Small intestine (tissue), 7 donors: ENCODE data around the gene DIO3. TPM values are rescaled to one million over a fixed set of nuclear protein-coding genes. Genes with fewer than 3 reads are reported as not detected.
A peak's percentile ranks its signal among the peaks of the same experiment; 100 is the strongest.
"Not testable (repeated sequence)": the region's sequence is repeated elsewhere in the genome, so short reads cannot be mapped to it uniquely, and the experiment has no call there.

Experiments
- DNase-seq, 2 donors: peaks; one replicate each; pipeline versions ENCODE4 v3.0.0 to v3.0.0-alpha.2; 2013
- FAIRE-seq: peaks from 2 replicates; lab custom pipeline; 2012; peaks lifted over from hg19 to GRCh38; lab: Jason Lieb, UNC
- H3K27ac ChIP-seq, 3 donors: one replicate each; pipeline ENCODE4 v1.5.1; 2013; ENCODE audit warnings: low read length in 2 of 3, mild to moderate bottlenecking in 2 of 3, control low read depth in 1 of 3, inconsistent platforms in 1 of 3, low read depth in 1 of 3, moderate library complexity in 1 of 3
- H3K27me3 ChIP-seq, 3 donors: one replicate each; pipeline ENCODE4 v1.6.1; 2013; ENCODE audit warnings: low read length in 3 of 3, inconsistent platforms in 1 of 3; ENCODE audit not compliant: control insufficient read depth in 3 of 3, insufficient read depth in 3 of 3
- H3K36me3 ChIP-seq, 3 donors: one replicate each; pipeline ENCODE4 v1.6.1; 2013; ENCODE audit warnings: low read length in 3 of 3, inconsistent platforms in 1 of 3, low read depth in 1 of 3, mild to moderate bottlenecking in 1 of 3, moderate library complexity in 1 of 3; ENCODE audit not compliant: control insufficient read depth in 3 of 3, insufficient read depth in 2 of 3
- H3K4me1 ChIP-seq, 3 donors: one replicate each; pipeline ENCODE4 v1.6.1; 2013; ENCODE audit warnings: low read length in 2 of 3, inconsistent platforms in 1 of 3, low read depth in 1 of 3, mild to moderate bottlenecking in 1 of 3, moderate library complexity in 1 of 3; ENCODE audit not compliant: control insufficient read depth in 3 of 3, insufficient read depth in 2 of 3
- H3K4me3 ChIP-seq, 3 donors: one replicate each; pipeline ENCODE4 v1.5.1; 2013; ENCODE audit warnings: low read length in 3 of 3, control low read depth in 1 of 3, inconsistent platforms in 1 of 3, low read depth in 1 of 3, mild to moderate bottlenecking in 1 of 3, moderate library complexity in 1 of 3
- H3K9me3 ChIP-seq, 2 donors: one replicate each; pipeline ENCODE4 v1.6.1; 2013; ENCODE audit warnings: low read depth in 1 of 2, low read length in 1 of 2; ENCODE audit not compliant: control insufficient read depth in 2 of 2, insufficient read depth in 1 of 2
- WGBS, 3 donors: extraction: QIAGEN DNeasy Blood & Tissue Kit; methylation state at CpG; one replicate each; pipeline ENCODE4 v1.1.7; 2013; 5-methylcytosine and 5-hydroxymethylcytosine counted together
- polyA plus RNA-seq, 4 donors: library from polyadenylated mRNA; stranded (reverse) in 3 of 4; unstranded in 1 of 4; fragments of 200-250 nt in 3 of 4; fragments of 120-200 nt in 1 of 4; gene quantifications; one replicate each; pipeline versions ENCODE4 v1.2.1 to v1.2.3, GENCODE V29; 2013
- donor health status: healthy with polysubstance abuse.
- donor health status: control.
- donor health status: control.
- donor health status: Bipolar disorder and iron deficiency.
- donor health status: healthy.

The DIO3 gene
- polyA plus RNA-seq, 4 donors = 2.0 to 16.6 TPM; not detected in 2

- H3K9me3 ChIP-seq = peaks cover 0 to 15% of the 10 kb centered on the region in 2 donors
- 3 to 9% (median 5%) methylated on average over 12 to 13 of the region's 13 CpGs for WGBS, 3 donors
- no peak for FAIRE-seq
- peaks cover 43 to 74% (median 61%) of the 10 kb centered on the region in 3 donors for H3K27me3 ChIP-seq
- peaks cover 0 to 7% (median 0%) of the 10 kb centered on the region in 3 donors for H3K36me3 ChIP-seq
- DNase-seq = no peak
- no peak overlapping the region for H3K27ac ChIP-seq
- H3K4me3 ChIP-seq = no peak overlapping the region
- H3K4me1 ChIP-seq = no peaks in the 10 kb centered on the region
Observed at GRCh38 chr14:101563352-101563653, 2.0 kb downstream of the DIO3 start.

- Histone ChIP-seq H3K4me3 (no peak overlapping the region), H3K27ac (no peak overlapping the region), H3K36me3 (peaks cover 0 to 3% (median 0%) of the 10 kb centered on the region in 3 donors), H3K27me3 (peaks cover 43 to 74% (median 61%) of the 10 kb centered on the region in 3 donors), H3K9me3 (peaks cover 0 to 15% of the 10 kb centered on the region in 2 donors), H3K4me1 (no peaks in the 10 kb centered on the region)
- DNase-seq (no peak), FAIRE-seq (no peak)
- WGBS, 3 donors = 3 to 9% (median 9%) methylated on average over 50 to 54 of the region's 54 CpGs
Observed at GRCh38 chr14:101563654-101564443, 2.6 kb downstream of the DIO3 start.

GRCh38 chr14:101564444-101564776 lies 3.1 kb downstream of the DIO3 start:
- H3K4me3 ChIP-seq = no peak overlapping the region
- H3K4me1 ChIP-seq = no peaks in the 10 kb centered on the region
- H3K36me3 ChIP-seq = peaks cover 0 to 1% (median 0%) of the 10 kb centered on the region in 3 donors
- peaks cover 0 to 15% of the 10 kb centered on the region in 2 donors for H3K9me3 ChIP-seq
- H3K27ac ChIP-seq = no peak overlapping the region
- H3K27me3 ChIP-seq = peaks cover 43 to 70% (median 55%) of the 10 kb centered on the region in 3 donors
- 4 to 14% (median 7%) methylated on average over 21 of the region's 21 CpGs for WGBS, 3 donors
- FAIRE-seq (no peak), DNase-seq (no peak)

- no peaks in the 10 kb centered on the region for H3K4me1 ChIP-seq
- H3K4me3 ChIP-seq = no peak overlapping the region
- no peaks in the 10 kb centered on the region for H3K36me3 ChIP-seq
- DNase-seq (peak in 1 of 2 donors; percentile 18), FAIRE-seq (no peak)
- H3K9me3 ChIP-seq = peaks cover 0 to 15% of the 10 kb centered on the region in 2 donors
- peaks cover 39 to 63% (median 52%) of the 10 kb centered on the region in 3 donors for H3K27me3 ChIP-seq
- H3K27ac ChIP-seq = no peak overlapping the region
- 4 to 11% (median 11%) methylated on average over 50 to 51 of the region's 51 CpGs for WGBS, 3 donors
Observed at GRCh38 chr14:101564819-101565698, 3.8 kb downstream of the DIO3 start.

GRCh38 chr14:101567252-101567651 lies 6.0 kb downstream of the DIO3 start:
- Histone ChIP-seq H3K27ac (no peak overlapping the region), H3K4me1 (no peaks in the 10 kb centered on the region), H3K27me3 (peaks cover 26 to 50% (median 40%) of the 10 kb centered on the region in 3 donors), H3K9me3 (peaks cover 0 to 4% of the 10 kb centered on the region in 2 donors), H3K36me3 (no peaks in the 10 kb centered on the region), H3K4me3 (no peak overlapping the region)
- FAIRE-seq (no peak), DNase-seq (no peak)
- WGBS, 3 donors = 77 to 84% (median 83%) methylated on average over 5 of the region's 5 CpGs

GRCh38 chr14:101571004-101571403 lies 9.7 kb downstream of the DIO3 start:
- H3K36me3 ChIP-seq = no peaks in the 10 kb centered on the region
- no peak overlapping the region for H3K4me3 ChIP-seq
- H3K27me3 ChIP-seq = peaks cover 0 to 13% (median 7%) of the 10 kb centered on the region in 3 donors
- FAIRE-seq = no peak
- H3K9me3 ChIP-seq = no peaks in the 10 kb centered on the region
- H3K4me1 ChIP-seq = no peaks in the 10 kb centered on the region
- 72 to 79% (median 75%) methylated on average over 5 of the region's 5 CpGs for WGBS, 3 donors
- no peak overlapping the region for H3K27ac ChIP-seq
- DNase-seq = no peak

GRCh38 chr14:101572526-101572925 lies 11.2 kb downstream of the DIO3 start:
- not testable (repeated sequence) for DNase-seq, FAIRE-seq, H3K27ac ChIP-seq, H3K36me3 ChIP-seq, H3K4me3 ChIP-seq, H3K27me3 ChIP-seq, H3K4me1 ChIP-seq, H3K9me3 ChIP-seq
- 90 to 92% (median 91%) methylated on average over 5 to 6 of the region's 6 CpGs for WGBS, 3 donors

- H3K36me3 ChIP-seq = no peaks in the 10 kb centered on the region
- H3K27ac ChIP-seq = no peak overlapping the region
- H3K27me3 ChIP-seq = peaks cover 0 to under 1% (median 0%) of the 10 kb centered on the region in 3 donors
- H3K9me3 ChIP-seq = no peaks in the 10 kb centered on the region
- no peaks in the 10 kb centered on the region for H3K4me1 ChIP-seq
- 76 to 86% (median 78%) methylated on average over 8 of the region's 8 CpGs for WGBS, 3 donors
- FAIRE-seq = no peak
- DNase-seq = no peak
- no peak overlapping the region for H3K4me3 ChIP-seq
Observed at GRCh38 chr14:101573289-101573688, 12.0 kb downstream of the DIO3 start.
